DMS53 treated with DMSO at 0.1 percent for 48 hours (cell line): Measurements from ENCODE around the gene SNX5.

Source experiments
- DNase-seq: peaks from one replicate; lab custom pipeline; 2025; ENCODE audit not compliant: unreplicated experiment; lab: John Stamatoyannopoulos, UW

Gene SNX5

GRCh38 chr20:17968366-17969277, at the start of gene SNX5, which contains the start of gene MGME1:
Gene SNX5 (minus strand): TSS chr20:17968794. CDS start chr20:17968425, 369 bp downstream.
Gene MGME1 (plus strand): TSS chr20:17969018. CDS start chr20:17969860, 842 bp downstream.
- peak; percentile 98 for DNase-seq

GRCh38 chr20:18018100-18018499, 49.5 kb upstream of the SNX5 start:
- DNase-seq: no peak

- no peak for DNase-seq
Measured at GRCh38 chr20:18016772-18017171, 48.2 kb upstream of the SNX5 start.

GRCh38 chr20:18014411-18014810, 45.8 kb upstream of the SNX5 start:
- no peak for DNase-seq

- DNase-seq: no peak
Measured at GRCh38 chr20:18012901-18013300, 44.3 kb upstream of the SNX5 start.

- no peak for DNase-seq
Measured at GRCh38 chr20:18011951-18012645, 43.5 kb upstream of the SNX5 start.

- no peak for DNase-seq
Measured at GRCh38 chr20:18011482-18011881, 42.9 kb upstream of the SNX5 start.

GRCh38 chr20:18009116-18009515, 40.5 kb upstream of the SNX5 start:
- no peak for DNase-seq

- no peak for DNase-seq
Measured at GRCh38 chr20:18007534-18008292, 39.1 kb upstream of the SNX5 start.

GRCh38 chr20:18006684-18007083, 38.1 kb upstream of the SNX5 start:
- DNase-seq: no peak

- DNase-seq: no peak
Measured at GRCh38 chr20:18005990-18006364, 37.4 kb upstream of the SNX5 start.

- DNase-seq: no peak
Measured at GRCh38 chr20:18005170-18005989, 36.8 kb upstream of the SNX5 start.

- DNase-seq: no peak
Measured at GRCh38 chr20:18004384-18005031, 35.9 kb upstream of the SNX5 start.

GRCh38 chr20:18003897-18004296, 35.3 kb upstream of the SNX5 start:
- DNase-seq: no peak

- no peak for DNase-seq
Measured at GRCh38 chr20:18001131-18001921, 32.7 kb upstream of the SNX5 start.

- DNase-seq: no peak
Measured at GRCh38 chr20:17999566-17999965, 31.0 kb upstream of the SNX5 start.

GRCh38 chr20:17998446-17998845, 29.9 kb upstream of the SNX5 start:
- DNase-seq: no peak

- DNase-seq: peak; percentile 23
Measured at GRCh38 chr20:17995967-17996819, 27.6 kb upstream of the SNX5 start.
